CD14-positive monocyte (primary cell): ENCODE data around the gene LIMK2. TPM values are rescaled to one million over a fixed set of nuclear protein-coding genes. Genes with fewer than 3 reads are reported as not detected.
"Not testable (repeated sequence)": the region's sequence is repeated elsewhere in the genome, so short reads cannot be mapped to it uniquely, and the experiment has no call there.

Experiments
- DNase-seq, 3 donors: peaks; one replicate each; pipeline ENCODE4 v3.0.0-alpha.2; 2011 to 2022
- H2AFZ ChIP-seq: 2 replicates; pipeline ENCODE4 v1.6.0; 2012; ENCODE audit warnings: mild to moderate bottlenecking, low read depth, low read length, inconsistent platforms; ENCODE audit not compliant: insufficient read depth, poor library complexity, severe bottlenecking
- H3K27ac ChIP-seq, 2 donors: 1 replicate in 1 of 2; 2 replicates in 1 of 2; pipeline ENCODE4 v1.5.1; 2012 to 2013; ENCODE audit warnings: low read length in 2 of 2, control low read depth in 1 of 2, inconsistent platforms in 1 of 2, low read depth in 1 of 2, mild to moderate bottlenecking in 1 of 2
- H3K27me3 ChIP-seq, 2 donors: one replicate each; pipeline versions ENCODE4 v1.6.0 to v1.6.1; 2011 to 2013; ENCODE audit warnings: low read length in 2 of 2; ENCODE audit not compliant: control insufficient read depth in 2 of 2, insufficient read depth in 2 of 2
- H3K36me3 ChIP-seq, 2 donors: replicated peaks in 1 of 2; 1 replicate in 1 of 2; 2 replicates in 1 of 2; pipeline versions ENCODE4 v1.5.1 to v1.6.1; 2012 to 2013; ENCODE audit warnings: low read length in 2 of 2, control low read depth in 1 of 2, inconsistent platforms in 1 of 2, mild to moderate bottlenecking in 1 of 2; ENCODE audit not compliant: insufficient read depth in 2 of 2, control insufficient read depth in 1 of 2
- H3K4me1 ChIP-seq, 2 donors: 1 replicate in 1 of 2; 2 replicates in 1 of 2; pipeline versions ENCODE4 v1.5.1 to v1.6.1; 2012 to 2013; ENCODE audit warnings: low read length in 2 of 2, control low read depth in 1 of 2, inconsistent platforms in 1 of 2, mild to moderate bottlenecking in 1 of 2, moderate library complexity in 1 of 2; ENCODE audit not compliant: insufficient read depth in 2 of 2, control insufficient read depth in 1 of 2
- H3K4me2 ChIP-seq: replicated peaks from 2 replicates; pipeline ENCODE3; 2012; ENCODE audit warnings: low read length, moderate library complexity, mild to moderate bottlenecking; ENCODE audit not compliant: poor library complexity, severe bottlenecking; ENCODE audit errors: extremely low read depth
- H3K4me3 ChIP-seq, 3 experiments: fragments of 200-600 bp in 1 of 3; sonication (generic) in 1 of 3; replicated peaks in 1 of 3; 1 replicate in 2 of 3; 2 replicates in 1 of 3; pipeline ENCODE4 v1.5.1; 2011 to 2013; ENCODE audit warnings: low read length in 3 of 3, mild to moderate bottlenecking in 3 of 3, control low read depth in 2 of 3, low read depth in 2 of 3, inconsistent platforms in 1 of 3, moderate library complexity in 1 of 3
- H3K79me2 ChIP-seq: 2 replicates; pipeline ENCODE4 v1.6.0; 2012; ENCODE audit warnings: mild to moderate bottlenecking, control low read depth, inconsistent platforms, low read length, moderate library complexity; ENCODE audit not compliant: insufficient read depth
- H3K9ac ChIP-seq: 2 replicates; pipeline ENCODE4 v1.6.0; 2017; ENCODE audit warnings: low read length, mild to moderate bottlenecking; ENCODE audit not compliant: insufficient read depth, poor library complexity, severe bottlenecking
- H3K9me3 ChIP-seq, 2 donors: replicated peaks in 1 of 2; 1 replicate in 1 of 2; 2 replicates in 1 of 2; pipeline versions ENCODE4 v1.5.1 to v1.6.1; 2012 to 2013; ENCODE audit warnings: low read length in 2 of 2, control low read depth in 1 of 2; ENCODE audit not compliant: control insufficient read depth in 1 of 2, insufficient read depth in 1 of 2
- H4K20me1 ChIP-seq: 2 replicates; pipeline ENCODE4 v1.6.0; 2012; ENCODE audit warnings: mild to moderate bottlenecking, low read length, control low read depth, moderate library complexity; ENCODE audit not compliant: insufficient read depth
- H3K27ac Mint-ChIP-seq, 7 donors: one replicate each; pipeline ENCODE4 v1.8.0; 2020; ENCODE audit warnings: mild to moderate bottlenecking in 7 of 7, mixed read lengths in 7 of 7, moderate library complexity in 6 of 7, inconsistent platforms in 2 of 7
- H3K27me3 Mint-ChIP-seq, 3 donors: one replicate each; pipeline ENCODE4 v1.8.0; 2021 to 2022; ENCODE audit warnings: low read depth in 3 of 3, mild to moderate bottlenecking in 3 of 3, mixed read lengths in 3 of 3, moderate library complexity in 3 of 3, inconsistent platforms in 1 of 3
- H3K36me3 Mint-ChIP-seq, 2 donors: one replicate each; pipeline ENCODE4 v1.8.0; 2020; ENCODE audit warnings: mixed read lengths in 2 of 2, inconsistent platforms in 1 of 2, mild to moderate bottlenecking in 1 of 2
- H3K4me1 Mint-ChIP-seq: one replicate; pipeline ENCODE4 v1.8.0; 2020; ENCODE audit warnings: mild to moderate bottlenecking, mixed read lengths
- H3K4me3 Mint-ChIP-seq, 2 donors: one replicate each; pipeline ENCODE4 v1.8.0; 2020; ENCODE audit warnings: mild to moderate bottlenecking in 2 of 2, mixed read lengths in 2 of 2, moderate library complexity in 1 of 2
- H3K9me3 Mint-ChIP-seq, 7 donors: one replicate each; pipeline ENCODE4 v1.8.0; 2020 to 2022; ENCODE audit warnings: mixed read lengths in 7 of 7, mild to moderate bottlenecking in 6 of 7, moderate library complexity in 6 of 7, inconsistent platforms in 2 of 7
- WGBS: methylation state at CpG from one replicate; pipeline ENCODE4 v1.1.5; 2013; ENCODE audit warnings: missing lambda C conversion rate; ENCODE audit not compliant: insufficient coverage; 5-methylcytosine and 5-hydroxymethylcytosine counted together
- intact Hi-C, 2 donors: fragments of 100-400 bp; cut with micrococcal nuclease; formaldehyde crosslinking; loops; one replicate each; pipeline versions ENCODE4 v1.15.0 to v1.15.1; 2023
- polyA plus RNA-seq, 3 donors: library from polyadenylated mRNA; depleted of rRNA in 1 of 3; unstranded in 2 of 3; stranded (reverse) in 1 of 3; fragments of 300-500 nt in 2 of 3; fragments of >200 nt in 1 of 3; fragmentation: Illumina TruSeq in 2 of 3; gene quantifications; 1 replicate in 2 of 3; 2 replicates in 1 of 3; pipeline ENCODE4 v1.2.3, GENCODE V29; 2012 to 2021
- TF ChIP-seq, protein P1 (sequence below): fragments of 200-600 bp; IDR thresholded peaks from one replicate; pipeline ENCODE4 v1.8.0; 2022; ENCODE audit warnings: antibody characterized with exemption, mild to moderate bottlenecking

LIMK2 gene
- polyA plus RNA-seq, 3 donors, result 5.5 to 14.2 (median 10.1) TPM

DNA sequence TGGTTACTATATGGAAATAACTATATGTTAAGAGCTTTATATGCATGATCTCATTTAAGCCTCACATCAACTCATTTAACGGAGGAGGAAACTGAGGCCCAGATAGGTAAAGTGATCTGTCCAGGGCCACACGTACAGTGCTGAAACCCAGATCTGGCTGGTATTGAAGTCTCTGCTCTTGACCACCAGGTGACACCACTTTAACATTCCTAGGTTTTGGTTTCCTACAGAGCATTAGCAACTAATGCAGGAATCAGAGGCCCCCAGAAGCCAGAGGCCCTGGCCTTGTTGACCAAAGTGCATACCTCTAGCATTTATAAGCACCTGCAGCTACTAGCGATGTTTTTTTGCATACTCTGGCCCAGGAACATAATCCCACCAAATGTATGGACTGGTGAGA is 12.9 kb upstream of the LIMK2 start:
- no peaks in the 10 kb centered on the region for H4K20me1 ChIP-seq
- intact Hi-C loops, result no loop called here

DNA sequence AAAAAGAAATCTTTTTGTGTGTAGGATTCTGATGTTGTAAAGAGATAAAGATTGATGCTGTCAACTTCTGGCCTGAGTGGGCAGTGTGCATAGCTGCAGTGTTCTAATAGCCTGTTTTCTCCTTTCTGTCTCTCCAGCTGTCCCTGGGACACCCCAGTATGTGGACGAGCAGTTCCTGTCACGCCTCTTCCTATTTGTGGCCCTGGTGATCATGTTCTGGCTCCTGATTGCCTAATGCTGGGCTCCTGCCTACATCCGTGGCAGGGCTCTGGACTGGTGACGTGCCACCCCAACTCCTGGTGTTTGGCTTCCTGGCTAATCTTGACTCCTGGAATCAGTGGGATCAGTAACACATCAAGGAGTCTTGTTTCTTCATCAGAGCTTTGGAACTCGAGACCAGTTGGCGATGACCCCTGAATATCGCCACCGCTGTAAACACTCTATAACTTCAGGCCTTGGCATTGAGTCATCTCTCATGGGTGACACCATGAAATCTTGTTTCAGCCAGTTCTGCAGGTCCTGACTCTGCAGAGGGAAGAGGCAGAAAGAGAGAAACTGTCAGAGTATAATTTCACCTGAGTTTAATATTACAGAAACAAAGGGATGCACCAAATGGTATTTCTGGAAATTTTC is 7.6 kb upstream of the LIMK2 start:
- H3K4me3 ChIP-seq, H4K20me1 ChIP-seq, H3K9me3 Mint-ChIP-seq, H3K27me3 Mint-ChIP-seq, H3K4me2 ChIP-seq, H3K27me3 ChIP-seq, H3K79me2 ChIP-seq, H3K9me3 ChIP-seq, intact Hi-C loops, H3K9ac ChIP-seq, H2AFZ ChIP-seq: not testable (repeated sequence)
- H3K36me3 Mint-ChIP-seq, result peaks cover 51 to 64% of the 10 kb centered on the region in 2 donors
- Histone ChIP-seq H3K36me3 (peaks cover 32 to 60% of the 10 kb centered on the region in 2 donors), H3K4me1 (peaks cover 12 to 13% of the 10 kb centered on the region in 2 donors), H3K27ac (peak overlapping the region; percentile 68 to 78)
- H3K4me3 Mint-ChIP-seq, result peak overlapping the region in 1 of 2 donors; percentile 42
- WGBS, result no CpG with 5 or more reads among the region's 8 CpGs
- peaks cover 13% of the 10 kb centered on the region for H3K4me1 Mint-ChIP-seq
- peak; percentile 33 to 65 (median 34) for DNase-seq
- peak overlapping the region; percentile 88 to 98 (median 95) for H3K27ac Mint-ChIP-seq

More for the DNA sequence above, 12.9 kb upstream of the LIMK2 start:
- H3K9ac ChIP-seq, result no peak overlapping the region
- peaks cover 56 to 91% of the 10 kb centered on the region in 2 donors for H3K36me3 ChIP-seq
- WGBS, result 94% methylated on average over 2 of the region's 3 CpGs
- peak in 2 of 3 donors; percentile 20 to 24 for DNase-seq
- Mint-ChIP-seq H3K9me3 (no peaks in the 10 kb centered on the region), H3K36me3 (peaks cover 54 to 81% of the 10 kb centered on the region in 2 donors), H3K27ac (no peak overlapping the region), H3K27me3 (no peaks in the 10 kb centered on the region), H3K4me3 (no peak overlapping the region), H3K4me1 (peaks cover 3% of the 10 kb centered on the region)
- no peak overlapping the region for H3K4me2 ChIP-seq
- TF ChIP-seq, protein P1, sequence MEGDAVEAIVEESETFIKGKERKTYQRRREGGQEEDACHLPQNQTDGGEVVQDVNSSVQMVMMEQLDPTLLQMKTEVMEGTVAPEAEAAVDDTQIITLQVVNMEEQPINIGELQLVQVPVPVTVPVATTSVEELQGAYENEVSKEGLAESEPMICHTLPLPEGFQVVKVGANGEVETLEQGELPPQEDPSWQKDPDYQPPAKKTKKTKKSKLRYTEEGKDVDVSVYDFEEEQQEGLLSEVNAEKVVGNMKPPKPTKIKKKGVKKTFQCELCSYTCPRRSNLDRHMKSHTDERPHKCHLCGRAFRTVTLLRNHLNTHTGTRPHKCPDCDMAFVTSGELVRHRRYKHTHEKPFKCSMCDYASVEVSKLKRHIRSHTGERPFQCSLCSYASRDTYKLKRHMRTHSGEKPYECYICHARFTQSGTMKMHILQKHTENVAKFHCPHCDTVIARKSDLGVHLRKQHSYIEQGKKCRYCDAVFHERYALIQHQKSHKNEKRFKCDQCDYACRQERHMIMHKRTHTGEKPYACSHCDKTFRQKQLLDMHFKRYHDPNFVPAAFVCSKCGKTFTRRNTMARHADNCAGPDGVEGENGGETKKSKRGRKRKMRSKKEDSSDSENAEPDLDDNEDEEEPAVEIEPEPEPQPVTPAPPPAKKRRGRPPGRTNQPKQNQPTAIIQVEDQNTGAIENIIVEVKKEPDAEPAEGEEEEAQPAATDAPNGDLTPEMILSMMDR, result peak; percentile 10
- no peak overlapping the region for H3K4me3 ChIP-seq
- no peak overlapping the region for H2AFZ ChIP-seq
- H3K27me3 ChIP-seq, result no peaks in the 10 kb centered on the region
- H3K9me3 ChIP-seq, result no peaks in the 10 kb centered on the region
- no peaks in the 10 kb centered on the region for H3K79me2 ChIP-seq
- H3K27ac ChIP-seq, result no peak overlapping the region
- peaks cover 2% of the 10 kb centered on the region in 2 donors for H3K4me1 ChIP-seq

DNA sequence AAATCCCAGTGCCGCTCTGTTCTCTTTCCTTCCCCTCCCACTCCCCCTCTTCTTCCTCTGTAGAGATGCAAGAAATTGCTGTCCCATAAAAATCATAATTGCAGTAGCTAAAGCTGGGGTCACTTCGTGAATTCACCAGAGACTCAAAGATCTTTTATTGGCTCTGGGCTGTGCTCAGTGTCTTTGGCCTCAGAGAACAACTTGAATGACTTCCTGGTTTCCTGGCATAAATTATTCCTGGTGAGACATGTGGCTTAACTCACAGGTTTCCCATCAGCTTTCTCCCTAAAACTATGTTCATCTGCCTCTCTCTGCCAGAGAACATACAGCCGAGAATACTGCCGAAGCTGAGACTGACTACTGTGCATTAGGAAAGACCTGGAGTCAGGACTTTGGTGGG is 7.0 kb upstream of the LIMK2 start:
- H3K27ac ChIP-seq, result peak overlapping the region; percentile 68 to 78
- H3K79me2 ChIP-seq, H3K4me3 Mint-ChIP-seq, DNase-seq, H3K9me3 Mint-ChIP-seq, H3K9ac ChIP-seq, H3K4me3 ChIP-seq, H4K20me1 ChIP-seq, H3K4me2 ChIP-seq, intact Hi-C loops, H3K27me3 ChIP-seq, H2AFZ ChIP-seq, H3K27me3 Mint-ChIP-seq, H3K9me3 ChIP-seq: not testable (repeated sequence)
- H3K36me3 Mint-ChIP-seq, result peaks cover 55 to 58% of the 10 kb centered on the region in 2 donors
- H3K36me3 ChIP-seq, result peaks cover 28 to 54% of the 10 kb centered on the region in 2 donors
- H3K27ac Mint-ChIP-seq, result peak overlapping the region; percentile 76 to 98 (median 90)
- no CpG with 5 or more reads among the region's 4 CpGs for WGBS
- peaks cover 14 to 15% of the 10 kb centered on the region in 2 donors for H3K4me1 ChIP-seq
- peaks cover 19% of the 10 kb centered on the region for H3K4me1 Mint-ChIP-seq

DNA sequence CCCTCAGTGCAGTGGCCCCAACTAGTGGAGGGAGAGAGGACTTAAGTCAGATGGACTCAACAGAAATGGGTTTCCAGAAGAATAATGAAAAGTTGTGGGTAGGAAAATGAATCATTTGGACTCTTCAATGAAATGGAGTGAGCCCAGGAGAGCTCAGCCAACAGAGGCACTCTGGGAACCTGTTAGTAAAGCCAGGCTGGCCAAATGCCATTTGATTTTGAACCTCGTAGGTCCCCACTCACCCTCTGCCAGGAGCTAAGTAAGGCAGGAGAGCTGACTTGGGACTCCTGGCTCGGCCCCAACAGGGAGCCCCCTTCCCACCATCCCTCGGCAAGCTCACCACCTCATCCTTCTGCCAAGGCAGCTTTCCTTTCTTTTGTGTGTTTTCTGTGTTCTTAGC is 5.6 kb upstream of the LIMK2 start:
- H3K9me3 Mint-ChIP-seq, intact Hi-C loops, H3K27me3 Mint-ChIP-seq: not testable (repeated sequence)

More for the DNA sequence above, 5.6 kb upstream of the LIMK2 start:
- no CpG with 5 or more reads among the region's 3 CpGs for WGBS
- H4K20me1 ChIP-seq, H2AFZ ChIP-seq, H3K9ac ChIP-seq, H3K4me3 ChIP-seq, DNase-seq, H3K4me3 Mint-ChIP-seq, H3K27me3 ChIP-seq, H3K4me2 ChIP-seq, H3K9me3 ChIP-seq, H3K27ac ChIP-seq, H3K79me2 ChIP-seq: not testable (repeated sequence)
- Histone ChIP-seq H3K4me1 (peaks cover 28 to 29% of the 10 kb centered on the region in 2 donors), H3K36me3 (peaks cover 18 to 42% of the 10 kb centered on the region in 2 donors)
- H3K27ac Mint-ChIP-seq, result peak overlapping the region in 4 of 7 donors; percentile 33 to 72 (median 53)
- peaks cover 33% of the 10 kb centered on the region for H3K4me1 Mint-ChIP-seq
- H3K36me3 Mint-ChIP-seq, result peaks cover 43 to 50% of the 10 kb centered on the region in 2 donors
